HG03025 (cell line): ENCODE data around the gene TFF2.

Experiments used
- ATAC-seq: cut with Tn5 transposase; IDR thresholded peaks from one replicate; pipeline ENCODE4 v1.9.1; 2021; ENCODE audit warnings: mild to moderate bottlenecking, moderate library complexity; ENCODE audit not compliant: unreplicated experiment, low FRiP score

The TFF2 gene

DNA sequence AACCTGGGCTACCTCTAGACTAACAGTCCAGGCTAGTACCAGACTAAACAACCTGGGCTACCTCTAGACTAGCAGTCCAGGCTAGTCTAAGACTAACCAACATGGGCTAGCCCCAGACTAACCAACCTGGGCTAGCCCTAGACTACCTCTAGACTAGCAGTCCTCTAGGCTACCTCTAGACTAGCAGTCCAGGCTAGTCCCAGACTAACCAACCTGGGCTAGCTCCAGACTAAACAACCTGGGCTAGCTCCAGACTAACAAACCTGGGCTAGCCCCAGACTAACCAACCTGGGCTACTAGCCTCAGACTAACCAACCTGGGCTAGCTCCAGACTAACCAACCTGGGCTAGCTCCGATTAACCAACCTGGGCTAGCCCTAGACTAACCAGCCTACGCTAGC, 2.0 kb downstream of the TFF2 start:
- no peak for ATAC-seq

GRCh38 chr21:42347601-42348327, 3.0 kb downstream of the TFF2 start:
- no peak for ATAC-seq

GRCh38 chr21:42346866-42347600, 3.8 kb downstream of the TFF2 start:
- ATAC-seq, result no peak

DNA sequence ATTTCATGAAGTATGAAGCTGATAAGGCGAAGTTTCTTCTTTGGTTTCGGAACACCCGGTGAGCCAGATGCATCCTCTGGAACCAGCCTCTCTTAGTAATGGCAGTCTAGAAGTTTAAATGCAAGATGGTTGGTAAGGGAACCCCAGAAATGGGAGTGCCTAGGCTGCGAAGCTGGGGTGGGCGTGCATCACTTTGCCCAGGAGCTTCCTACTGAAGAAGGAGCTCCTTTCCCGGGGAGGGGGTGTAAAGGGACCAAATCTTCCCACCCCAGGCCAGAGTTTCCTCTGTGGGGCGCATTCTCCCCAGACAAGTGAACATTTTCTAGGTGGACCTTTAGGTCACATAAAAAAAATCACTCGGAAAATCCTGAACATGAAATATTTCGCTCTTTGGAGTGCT, 4.4 kb downstream of the TFF2 start:
- no peak for ATAC-seq

DNA sequence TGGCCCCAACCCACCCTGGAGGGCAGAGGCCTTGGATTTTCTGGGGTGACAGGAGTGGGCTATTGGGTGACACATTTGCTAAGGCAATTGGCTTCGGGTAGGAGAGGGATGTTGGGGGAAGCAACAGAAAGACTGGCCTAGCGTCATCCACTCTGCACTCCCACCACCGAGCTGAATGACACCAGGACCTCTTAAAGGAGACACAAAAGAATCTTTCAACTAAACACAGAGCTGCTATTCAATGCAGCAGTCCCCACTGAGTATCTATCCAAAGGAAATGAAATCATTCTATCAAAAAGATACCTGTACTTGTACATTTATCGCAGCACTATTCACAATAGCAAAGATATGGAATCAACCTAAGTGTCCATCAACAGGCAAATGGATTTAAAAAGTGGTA, 6.2 kb downstream of the TFF2 start:
- no peak for ATAC-seq

DNA sequence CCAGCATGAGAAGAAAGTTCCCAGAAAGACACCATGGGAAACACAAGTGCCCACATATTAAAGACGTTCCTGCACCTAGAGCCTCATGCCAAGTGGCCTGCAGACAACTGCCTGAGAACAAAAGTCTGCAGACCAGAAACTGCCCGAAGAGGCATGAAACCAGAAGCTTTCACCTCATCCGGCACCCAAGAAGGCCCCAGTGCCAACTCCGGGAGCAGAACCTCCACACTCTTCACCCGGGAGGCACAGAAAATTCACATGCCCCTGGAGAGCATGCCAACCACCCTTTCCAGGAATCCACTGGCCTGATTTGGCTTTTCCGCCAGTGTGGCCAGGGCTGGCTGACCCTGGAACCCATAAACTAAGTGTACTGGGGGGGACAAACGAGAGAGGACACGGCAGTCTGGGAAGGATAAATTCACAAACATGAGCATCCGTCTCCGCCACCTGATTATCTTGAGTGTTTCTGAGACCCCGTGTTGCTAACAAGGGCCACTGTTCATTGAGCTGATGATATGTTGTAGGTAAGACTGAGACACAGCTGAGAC, 6.8 kb downstream of the TFF2 start:
- ATAC-seq, result no peak

DNA sequence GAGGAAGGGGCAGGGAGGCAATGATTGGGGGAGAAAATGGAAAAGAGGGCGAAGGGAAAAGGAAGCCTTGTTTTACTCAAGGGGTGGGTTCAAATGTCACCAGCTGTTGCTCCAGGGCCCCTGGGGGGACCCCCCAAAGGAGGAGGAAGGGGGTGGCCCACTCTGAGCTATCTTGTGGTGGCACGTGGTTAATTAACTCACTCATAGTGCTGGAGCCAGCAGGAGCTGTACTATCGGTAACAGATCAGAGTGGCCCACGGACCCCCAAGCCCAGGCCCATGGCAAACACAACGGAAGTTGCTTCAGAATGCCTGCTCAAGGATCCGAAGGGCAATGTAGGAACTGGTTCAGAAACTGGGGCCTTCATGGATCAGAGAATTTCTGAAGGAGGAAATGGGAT, 7.2 kb downstream of the TFF2 start:
- no peak for ATAC-seq

DNA sequence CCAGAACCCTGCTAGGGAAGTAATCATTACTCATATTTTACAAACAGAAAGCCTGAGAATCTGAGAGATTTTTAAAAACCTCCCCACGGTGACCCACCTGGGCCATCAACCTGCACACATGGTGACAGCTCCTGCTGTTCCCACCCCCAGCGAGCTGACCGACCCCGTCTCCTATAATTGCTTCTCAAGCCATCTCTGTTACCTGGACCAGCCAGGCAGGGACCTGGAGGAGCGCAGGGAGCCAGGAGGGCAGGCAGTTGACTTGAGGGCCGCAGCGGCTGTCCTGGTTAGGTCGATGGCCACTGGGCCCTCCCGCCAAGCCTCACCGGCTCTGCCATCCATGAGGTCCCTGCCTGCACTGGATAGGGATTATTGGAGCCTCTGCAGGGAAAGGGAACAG, 7.7 kb downstream of the TFF2 start:
- no peak for ATAC-seq

- no peak for ATAC-seq
These were observed 8.8 kb downstream of the TFF2 start for GRCh38 chr21:42341776-42342542.

DNA sequence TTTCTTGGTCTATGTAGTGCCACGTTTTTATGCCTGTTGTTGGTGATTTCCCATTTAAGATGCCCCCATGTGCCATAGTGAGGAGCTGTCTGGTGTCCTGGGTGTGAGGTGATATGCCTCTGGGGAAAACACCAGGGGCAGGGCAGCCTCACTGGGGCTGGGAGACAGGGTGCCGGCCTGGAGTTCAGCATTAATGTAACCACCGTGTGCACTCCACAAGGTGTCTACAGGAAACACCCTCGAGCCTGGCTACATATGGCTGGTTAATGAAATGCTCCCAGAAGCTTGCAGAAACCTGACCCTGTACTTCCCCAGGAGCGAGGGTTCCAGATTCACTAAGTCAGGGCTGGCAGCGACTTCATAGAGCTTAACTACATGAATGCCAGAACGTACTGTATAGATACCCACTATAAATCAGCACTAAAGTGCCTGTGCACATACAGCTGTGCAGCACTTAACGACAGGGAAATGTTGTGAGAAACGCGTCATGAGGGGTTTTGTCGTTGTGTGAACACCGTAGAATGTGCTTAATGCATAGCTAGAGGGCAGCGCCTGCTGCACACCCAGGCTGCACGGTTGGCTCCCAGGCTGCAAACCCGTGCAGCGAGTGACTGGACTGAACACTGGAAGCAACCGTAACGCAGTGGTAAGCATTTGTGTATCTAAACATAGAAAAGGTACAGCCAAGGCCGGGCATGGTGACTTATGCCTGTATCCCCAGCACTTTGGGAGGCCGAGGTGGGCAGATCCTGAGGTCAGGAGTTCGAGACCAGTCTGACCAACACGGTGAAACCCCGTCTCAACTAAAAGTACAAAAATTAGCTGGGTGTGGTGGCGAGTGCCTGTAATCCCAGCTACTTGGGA, 10.4 kb downstream of the TFF2 start:
- ATAC-seq, result no peak

- no peak for ATAC-seq
These were observed 11.8 kb downstream of the TFF2 start for GRCh38 chr21:42338729-42339715.

DNA sequence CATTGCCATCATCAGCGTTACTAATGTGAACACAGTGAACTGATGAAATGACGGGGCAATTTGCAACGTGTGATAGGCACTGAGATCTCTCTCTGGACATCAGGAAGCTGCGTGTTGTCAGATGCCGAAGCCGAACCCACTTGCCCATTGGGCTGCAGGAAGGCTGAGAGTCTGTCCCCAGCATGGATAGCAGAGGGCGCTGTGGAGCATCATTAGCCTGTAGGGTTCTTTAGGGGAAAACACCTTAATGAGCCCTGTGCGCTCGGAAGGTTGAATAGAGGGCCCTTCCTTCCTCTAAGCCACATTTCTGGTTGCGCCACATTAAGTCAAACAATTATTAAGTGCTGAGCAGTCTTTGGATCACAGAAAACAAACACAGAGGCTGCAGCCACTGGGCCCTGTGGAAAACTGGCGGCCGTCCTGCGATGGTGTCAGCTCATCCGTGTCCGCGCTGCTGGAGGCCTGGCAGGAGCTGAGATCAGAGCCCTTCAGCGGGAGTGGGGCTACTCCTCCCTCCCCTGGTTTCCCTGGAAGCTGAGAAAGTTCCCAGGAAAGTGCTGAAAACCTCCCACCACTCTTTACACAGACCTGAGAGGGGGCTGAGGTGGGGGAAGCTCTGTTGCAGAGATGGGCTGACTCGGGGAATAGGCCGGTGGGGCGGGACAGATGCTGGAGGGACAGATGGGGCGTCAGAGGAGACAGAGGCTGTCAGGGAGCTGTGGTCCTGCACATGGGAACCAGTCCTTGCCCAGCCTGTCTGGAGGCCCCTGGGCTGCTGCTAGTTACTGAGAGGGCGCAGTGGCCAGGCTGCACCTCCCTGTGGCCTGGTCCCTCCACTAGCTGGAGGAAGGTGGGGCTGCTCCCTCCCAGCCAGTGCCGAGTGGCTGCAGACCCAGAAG, 12.7 kb downstream of the TFF2 start:
- no peak for ATAC-seq

- ATAC-seq, result no peak
These were observed 13.5 kb downstream of the TFF2 start for GRCh38 chr21:42337276-42337675.

DNA sequence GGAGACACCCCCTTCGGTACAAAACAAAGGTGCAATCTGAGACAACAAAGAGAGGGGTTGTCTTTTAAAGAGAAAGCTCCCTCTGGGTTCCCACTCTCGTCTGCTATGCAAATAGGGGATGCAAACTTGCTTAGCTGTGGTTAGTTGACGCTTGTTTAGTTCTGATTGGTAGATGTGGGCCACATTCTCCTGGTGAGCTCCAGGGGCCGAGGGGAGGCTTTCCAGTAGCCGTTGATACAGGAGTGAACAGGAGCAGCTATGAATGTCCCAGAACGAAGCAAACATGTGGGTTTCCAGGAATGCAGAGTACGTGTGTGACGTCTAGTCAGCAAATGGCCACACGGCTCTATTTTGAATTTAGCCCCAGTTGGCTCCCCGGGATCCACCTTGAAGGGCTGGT, 14.7 kb downstream of the TFF2 start:
- no peak for ATAC-seq

GRCh38 chr21:42332557-42333317, 18.1 kb downstream of the TFF2 start:
- ATAC-seq, result no peak

DNA sequence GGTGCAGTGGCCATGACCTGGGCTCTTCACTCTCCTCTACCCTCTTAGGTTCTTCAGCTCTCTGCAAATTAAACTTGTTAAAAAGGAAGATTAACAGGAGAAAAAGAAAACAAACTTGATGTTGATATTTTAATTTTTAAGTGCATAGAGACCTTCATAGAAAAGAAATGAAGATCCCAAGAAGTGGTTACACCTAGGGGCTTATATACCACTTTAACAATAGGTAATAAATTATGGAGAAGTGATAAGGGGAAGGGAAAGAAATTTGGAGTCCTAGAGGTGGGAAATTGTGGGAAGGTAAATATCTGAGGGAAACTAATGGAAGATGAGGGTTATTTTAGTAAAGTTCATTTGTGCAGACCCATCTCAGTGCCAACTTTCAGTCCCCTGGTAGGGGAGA, 19.1 kb downstream of the TFF2 start:
- ATAC-seq, result no peak
